Measurements from ENCODE around the gene HYDIN. TPM values are rescaled to one million over a fixed set of nuclear protein-coding genes. Genes with fewer than 3 reads are reported as not detected.
"Not testable (repeated sequence)": the region's sequence is repeated elsewhere in the genome, so short reads cannot be mapped to it uniquely, and the experiment has no call there.

HYDIN gene
- total RNA-seq, 1 experiment from 2014 or later: 0.26 TPM

DNA sequence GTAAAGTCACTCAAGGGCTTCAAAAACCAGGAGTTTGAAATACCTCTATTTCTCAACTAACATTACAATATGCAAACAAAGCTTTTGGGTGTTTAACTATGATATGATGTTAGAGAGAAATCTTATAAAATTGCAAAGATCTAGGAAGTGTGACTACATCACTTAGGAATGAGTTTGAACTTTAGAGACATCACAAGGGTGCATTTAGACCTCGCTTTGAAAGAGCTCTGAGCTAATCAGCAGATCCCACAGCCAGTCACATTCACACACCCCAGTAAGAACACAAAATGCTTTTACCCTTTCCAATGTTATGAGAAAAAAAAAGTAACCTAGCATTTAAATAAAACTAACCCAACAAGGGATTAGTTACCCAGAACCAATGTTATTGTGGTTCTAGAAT is 45.2 kb downstream of the HYDIN start:
- H3K4me3 ChIP-seq: no peak overlapping the region
- no peaks in the 10 kb centered on the region for H3K36me3 ChIP-seq
- DNase-seq: no peak
- no peaks in the 10 kb centered on the region for H3K9me3 ChIP-seq
- H3K27me3 ChIP-seq: no peaks in the 10 kb centered on the region

DNA sequence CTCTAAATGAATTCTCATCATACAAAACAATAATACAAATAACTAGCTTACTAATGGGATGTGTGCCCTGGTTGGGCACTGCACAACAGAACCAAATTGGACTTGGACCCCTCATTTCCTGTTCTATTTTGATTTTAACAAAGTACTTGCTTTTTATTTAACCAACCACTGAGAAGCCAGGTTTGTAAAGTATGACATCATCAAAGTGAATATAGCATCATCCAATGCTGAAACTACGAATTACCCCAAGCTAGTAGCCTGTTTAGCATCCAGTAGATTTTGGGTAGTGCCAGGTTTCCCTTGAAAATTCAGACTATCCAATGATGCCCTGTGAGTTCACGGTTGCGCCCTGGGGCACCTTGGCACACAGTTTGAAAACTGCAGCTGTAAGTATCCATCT is 51.0 kb downstream of the HYDIN start:
- no peaks in the 10 kb centered on the region for H3K9me3 ChIP-seq
- no peak overlapping the region for H3K4me3 ChIP-seq
- H3K36me3 ChIP-seq: no peaks in the 10 kb centered on the region
- DNase-seq: no peak
- H3K27me3 ChIP-seq: no peaks in the 10 kb centered on the region

DNA sequence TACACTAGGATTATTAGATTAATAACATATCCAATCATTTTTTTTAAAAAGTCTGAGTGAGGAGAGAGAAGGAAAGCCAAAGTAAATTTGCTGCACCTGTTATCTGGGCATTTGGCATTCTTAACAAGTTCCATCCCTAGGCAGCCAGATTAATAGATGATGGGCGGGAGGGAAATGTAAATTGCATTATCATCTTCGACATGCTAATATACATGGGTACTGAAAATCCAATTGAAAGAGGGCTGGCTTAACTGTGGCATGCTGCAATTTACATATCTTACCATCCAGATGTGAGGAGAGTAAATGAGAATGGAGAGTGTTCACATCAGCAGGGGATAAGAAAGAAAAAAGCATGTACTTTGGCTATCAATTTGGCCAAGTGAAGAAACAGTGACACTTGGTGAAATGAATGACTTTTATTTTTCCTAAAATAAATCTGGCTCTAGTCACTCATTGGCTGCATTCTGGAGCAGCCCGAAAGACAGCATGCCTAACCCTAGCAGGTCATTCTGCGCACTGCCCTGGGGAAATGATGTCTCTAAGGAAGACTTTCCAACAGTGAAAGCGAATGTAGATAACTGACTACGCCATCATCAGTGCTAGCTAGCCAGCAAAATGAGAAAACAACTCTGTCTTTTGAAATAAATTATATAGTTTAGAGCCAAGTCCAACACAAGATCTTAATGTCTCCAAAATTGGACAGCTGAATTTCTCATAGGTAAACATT is 57.9 kb downstream of the HYDIN start:
- no peaks in the 10 kb centered on the region for H3K9me3 ChIP-seq
- no peaks in the 10 kb centered on the region for H3K36me3 ChIP-seq
- no peak overlapping the region for H3K4me3 ChIP-seq
- no peak for DNase-seq
- no peaks in the 10 kb centered on the region for H3K27me3 ChIP-seq

DNA sequence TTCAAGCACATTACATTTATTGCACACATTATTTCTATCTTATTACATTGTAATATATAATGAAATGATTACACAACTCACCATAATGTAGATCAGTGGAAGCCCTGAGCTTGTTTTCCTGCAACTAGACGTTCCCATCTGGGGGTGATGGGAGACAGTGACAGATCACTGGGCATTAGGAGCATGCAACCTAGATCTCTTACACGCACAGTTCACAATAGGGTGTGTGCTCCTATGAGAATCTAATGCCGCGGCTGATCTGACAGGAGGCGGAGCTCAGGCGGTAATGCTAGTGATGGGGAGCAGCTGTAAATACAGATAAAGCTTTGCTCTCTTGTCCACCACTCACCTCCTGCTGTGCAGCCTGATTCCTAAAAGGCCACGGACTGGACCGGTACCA is 69.5 kb downstream of the HYDIN start:
- not testable (repeated sequence) for DNase-seq, H3K36me3 ChIP-seq, H3K9me3 ChIP-seq, H3K27me3 ChIP-seq, H3K4me3 ChIP-seq

DNA sequence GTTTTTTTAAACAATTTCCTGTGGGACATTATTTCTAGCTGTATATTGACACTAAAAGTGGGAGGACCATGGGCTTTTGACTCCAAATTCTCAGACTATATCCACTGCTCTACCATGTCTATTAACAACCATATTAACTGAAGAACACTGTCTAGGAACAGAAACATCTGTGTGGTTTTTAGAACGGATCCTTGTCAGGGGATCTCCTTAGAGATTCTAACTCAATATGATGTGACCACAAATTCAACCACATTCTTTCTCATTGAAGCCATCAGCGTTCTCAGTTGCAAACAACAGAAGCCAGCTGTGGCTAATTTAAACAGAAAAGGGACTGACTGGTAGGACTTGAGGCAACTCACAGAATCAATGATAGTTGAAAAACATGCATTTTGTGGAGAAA is 73.2 kb downstream of the HYDIN start:
- H3K4me3 ChIP-seq, H3K36me3 ChIP-seq, DNase-seq, H3K9me3 ChIP-seq, H3K27me3 ChIP-seq: not testable (repeated sequence)

DNA sequence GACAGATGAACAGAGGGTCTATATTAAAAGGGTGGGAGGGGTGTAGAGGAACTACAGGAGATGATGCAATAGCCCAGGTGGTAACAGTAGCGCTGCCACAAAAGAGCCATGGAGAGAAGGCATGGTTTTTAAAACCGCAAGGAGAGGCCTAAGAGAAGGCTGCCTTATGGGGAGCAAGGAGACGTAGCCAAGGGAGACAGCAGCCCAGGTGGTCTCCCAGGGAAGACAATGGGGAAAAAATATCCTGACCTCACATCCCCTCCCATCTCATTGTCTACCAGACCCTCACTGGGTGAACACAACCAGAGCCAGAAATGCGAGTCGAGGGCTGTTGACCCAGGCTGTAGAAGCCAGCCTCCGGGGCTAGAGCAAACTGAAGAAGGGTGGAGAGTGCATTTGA is 77.2 kb downstream of the HYDIN start:
- DNase-seq: not testable (repeated sequence)

DNA sequence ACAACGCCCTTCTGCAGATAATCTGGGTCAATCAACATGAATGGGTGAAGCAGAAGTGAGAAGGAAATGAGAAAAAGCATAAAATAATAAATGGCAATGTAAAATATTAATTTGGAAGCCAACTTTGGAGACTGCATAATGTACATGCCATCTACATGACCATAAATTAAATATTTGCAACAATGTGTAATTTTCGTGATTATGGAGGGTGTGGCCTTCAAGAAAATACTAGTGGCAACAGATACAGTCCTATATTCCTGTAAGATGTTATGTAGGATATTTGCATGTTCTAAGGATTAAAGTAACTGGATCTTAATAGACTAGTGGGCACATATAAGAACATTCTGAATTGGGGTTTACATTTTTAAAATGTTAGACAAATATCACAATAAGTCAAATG is 78.9 kb downstream of the HYDIN start:
- not testable (repeated sequence) for H3K4me3 ChIP-seq, H3K27me3 ChIP-seq, H3K36me3 ChIP-seq, H3K9me3 ChIP-seq, DNase-seq

More for the DNA sequence above, 77.2 kb downstream of the HYDIN start:
- H3K27me3 ChIP-seq, H3K36me3 ChIP-seq, H3K4me3 ChIP-seq, H3K9me3 ChIP-seq: not testable (repeated sequence)

DNA sequence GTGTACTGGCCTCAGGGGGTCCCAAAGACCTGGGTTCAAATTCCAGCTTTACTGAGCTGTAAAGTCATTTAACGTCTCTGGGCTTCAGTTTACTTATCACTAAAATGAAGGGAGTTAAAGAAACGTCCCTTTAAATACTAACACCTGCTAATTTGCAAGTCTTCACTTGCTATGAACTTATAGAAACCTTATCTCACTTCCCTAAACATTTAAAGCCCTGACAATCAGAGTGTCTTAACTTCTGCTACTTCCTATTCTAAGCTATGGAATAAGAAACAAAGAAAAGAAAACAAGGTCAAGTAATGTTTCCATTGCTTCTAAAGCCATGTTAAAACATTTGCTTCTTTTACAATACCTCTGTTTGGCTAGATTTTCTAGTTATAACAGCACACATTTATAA is 87.3 kb downstream of the HYDIN start:
- H3K36me3 ChIP-seq, DNase-seq, H3K27me3 ChIP-seq, H3K9me3 ChIP-seq, H3K4me3 ChIP-seq: not testable (repeated sequence)

DNA sequence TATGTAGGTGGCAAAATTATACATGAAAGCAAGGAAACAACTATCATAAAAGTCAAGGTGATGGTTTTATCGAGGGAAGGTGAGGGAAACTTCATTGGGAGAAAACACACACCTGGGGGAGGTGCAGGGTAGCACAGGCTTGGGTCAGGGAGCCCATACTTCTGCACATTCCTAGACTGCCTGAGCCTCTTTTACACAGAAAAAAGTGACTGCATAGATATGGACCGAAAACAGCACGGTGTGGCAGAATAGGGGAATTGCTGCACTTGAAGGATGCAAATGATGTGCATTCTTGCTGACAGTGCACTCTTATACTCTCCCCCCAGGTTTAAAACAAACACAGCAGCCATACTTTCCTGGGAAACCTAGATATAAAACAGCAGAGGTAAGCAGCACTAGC is 120.0 kb downstream of the HYDIN start:
- H3K9me3 ChIP-seq, DNase-seq, H3K27me3 ChIP-seq, H3K36me3 ChIP-seq, H3K4me3 ChIP-seq: not testable (repeated sequence)

DNA sequence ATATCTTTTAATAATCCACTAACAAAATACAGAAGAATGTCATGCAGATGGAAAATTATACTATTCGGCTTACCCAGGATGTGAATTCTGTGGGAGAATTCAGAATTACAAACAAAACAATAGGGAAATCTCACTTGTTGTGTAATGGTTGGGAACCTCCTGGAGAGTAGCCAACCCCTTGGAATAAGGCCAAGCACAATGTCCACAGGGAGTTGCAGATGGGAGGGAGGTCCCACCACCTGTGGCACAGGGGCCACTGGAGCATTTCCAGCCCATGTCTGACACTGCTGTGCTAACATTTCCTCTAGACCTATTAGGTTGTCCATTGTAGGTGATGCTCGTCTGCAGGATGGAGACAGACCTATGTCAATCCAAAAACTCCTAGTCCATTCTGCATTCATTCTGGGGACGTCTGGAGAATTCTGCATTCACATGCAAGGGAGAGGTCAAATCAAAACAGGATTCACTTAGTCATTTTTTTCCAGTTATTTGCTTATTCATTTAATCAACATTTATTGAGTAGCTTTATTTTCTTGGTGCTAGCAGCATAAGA is 120.8 kb downstream of the HYDIN start:
- H3K4me3 ChIP-seq, H3K9me3 ChIP-seq, H3K36me3 ChIP-seq, H3K27me3 ChIP-seq, DNase-seq: not testable (repeated sequence)

DNA sequence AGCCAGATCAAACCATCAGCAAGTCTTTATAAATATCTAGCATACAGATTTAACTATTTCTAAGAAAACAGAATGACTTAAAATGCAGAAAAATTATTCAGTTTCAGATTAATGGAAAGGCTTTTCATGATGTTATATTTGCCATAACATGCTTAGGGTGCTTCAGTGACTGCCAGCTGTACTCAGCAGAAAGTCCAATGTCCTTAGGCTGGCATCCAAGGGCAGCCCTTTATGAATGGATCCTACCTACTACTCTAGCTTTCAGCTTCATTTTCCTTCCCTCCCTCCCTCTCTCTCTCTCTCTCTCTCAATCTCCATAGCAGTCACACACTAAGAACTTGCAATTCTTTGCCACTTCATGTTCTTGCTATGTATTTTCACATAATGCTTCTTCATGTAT is 124.6 kb downstream of the HYDIN start:
- not testable (repeated sequence) for H3K4me3 ChIP-seq, H3K27me3 ChIP-seq, H3K9me3 ChIP-seq, DNase-seq, H3K36me3 ChIP-seq

DNA sequence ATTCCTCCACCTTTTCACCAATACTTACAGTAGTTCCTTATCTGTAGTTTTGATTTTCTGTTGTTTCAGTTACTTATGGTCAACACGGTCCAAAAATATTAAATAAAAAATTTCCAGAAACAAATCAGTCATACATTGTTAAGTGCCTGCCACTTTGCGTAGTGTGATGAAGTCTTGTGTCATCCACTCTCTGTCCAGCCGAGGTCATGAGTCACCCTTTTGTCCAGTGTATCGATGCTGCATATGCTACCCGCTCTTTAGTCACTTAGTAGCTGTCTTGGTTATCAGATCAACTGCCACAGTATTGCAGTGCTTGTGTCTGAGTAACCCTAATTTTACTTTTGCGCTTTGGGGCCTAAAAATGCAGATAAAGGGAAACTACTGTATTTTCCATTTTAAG is 146.9 kb downstream of the HYDIN start:
- not testable (repeated sequence) for H3K36me3 ChIP-seq, H3K4me3 ChIP-seq, H3K9me3 ChIP-seq, H3K27me3 ChIP-seq, DNase-seq

DNA sequence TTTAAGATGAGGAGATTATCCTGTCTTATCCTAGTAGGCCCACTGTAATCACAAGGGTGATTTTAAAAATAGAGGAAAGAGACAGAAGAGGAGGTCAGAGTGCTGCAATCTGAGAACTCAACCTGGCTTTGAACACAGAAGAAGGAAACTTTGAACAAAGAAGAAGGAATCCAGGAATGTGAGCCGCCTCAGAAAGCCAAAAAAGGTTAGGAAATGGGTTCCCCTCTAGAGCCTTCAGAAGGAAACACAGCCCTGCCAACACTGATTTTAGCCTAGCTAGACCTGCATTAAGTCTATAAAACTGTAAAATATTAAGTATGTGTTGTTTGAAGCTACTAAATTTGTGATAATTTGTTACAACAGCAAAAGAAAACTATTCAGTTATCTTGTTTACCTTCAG is 149.7 kb downstream of the HYDIN start:
- H3K4me3 ChIP-seq, DNase-seq, H3K27me3 ChIP-seq, H3K36me3 ChIP-seq, H3K9me3 ChIP-seq: not testable (repeated sequence)

DNA sequence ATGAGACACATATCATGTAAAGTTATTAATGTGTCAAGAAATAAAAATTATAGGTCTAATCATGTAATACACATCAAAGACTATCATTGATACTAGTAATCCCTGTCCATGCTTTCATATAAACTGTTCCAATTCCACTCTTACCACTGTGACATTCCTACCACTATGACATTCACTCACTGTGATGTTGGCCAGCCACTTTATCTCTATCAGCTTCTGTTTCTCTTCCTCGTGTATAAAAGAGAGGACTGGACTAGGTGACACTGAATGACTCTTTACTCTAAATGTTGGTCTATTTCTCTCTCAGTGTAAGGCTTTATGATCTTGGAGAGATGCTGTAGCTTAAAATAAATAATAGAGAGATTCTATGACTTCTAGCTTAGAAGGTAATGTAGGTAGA is 150.3 kb downstream of the HYDIN start:
- H3K4me3 ChIP-seq, H3K27me3 ChIP-seq, DNase-seq, H3K36me3 ChIP-seq, H3K9me3 ChIP-seq: not testable (repeated sequence)

DNA sequence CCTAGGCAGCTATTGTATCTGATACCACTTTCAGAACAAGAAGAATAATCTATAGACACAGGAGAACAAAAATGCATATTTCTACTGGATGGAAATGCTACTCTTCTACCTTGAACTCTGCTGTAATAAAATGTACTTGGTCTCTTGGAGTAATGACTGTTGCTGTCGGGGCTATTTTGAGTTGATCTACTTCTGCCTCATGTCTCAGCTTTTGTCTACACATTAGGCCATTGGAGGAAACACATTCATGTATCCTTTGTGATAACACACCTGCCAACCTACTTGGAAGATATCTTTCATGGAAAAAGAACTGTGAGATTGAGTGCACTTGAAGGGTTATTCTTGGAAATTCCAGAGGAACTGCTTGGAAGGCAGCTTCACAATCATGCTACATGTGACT is 159.9 kb downstream of the HYDIN start:
- H3K4me3 ChIP-seq, H3K27me3 ChIP-seq, H3K36me3 ChIP-seq, H3K9me3 ChIP-seq, DNase-seq: not testable (repeated sequence)

DNA sequence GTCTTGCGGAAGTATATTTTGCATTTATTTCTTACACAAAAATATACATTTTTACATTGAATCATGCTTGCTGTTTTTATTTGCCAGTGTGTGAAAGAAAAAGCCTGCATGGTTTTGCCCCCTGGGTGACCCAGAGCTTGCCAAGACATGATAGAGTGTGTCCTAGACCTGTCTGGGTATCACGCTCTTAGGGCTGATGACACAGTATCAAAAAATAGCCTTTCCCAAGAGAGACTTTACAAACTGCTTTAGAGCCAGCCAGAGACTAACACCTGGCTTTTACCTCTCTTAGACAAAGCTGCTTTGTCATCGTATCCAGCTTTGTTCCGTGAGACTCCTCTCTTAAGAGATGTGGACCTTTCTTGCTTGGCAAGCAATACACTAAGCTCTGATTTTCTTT is 160.7 kb downstream of the HYDIN start:
- not testable (repeated sequence) for H3K4me3 ChIP-seq, H3K36me3 ChIP-seq, DNase-seq, H3K9me3 ChIP-seq, H3K27me3 ChIP-seq

DNA sequence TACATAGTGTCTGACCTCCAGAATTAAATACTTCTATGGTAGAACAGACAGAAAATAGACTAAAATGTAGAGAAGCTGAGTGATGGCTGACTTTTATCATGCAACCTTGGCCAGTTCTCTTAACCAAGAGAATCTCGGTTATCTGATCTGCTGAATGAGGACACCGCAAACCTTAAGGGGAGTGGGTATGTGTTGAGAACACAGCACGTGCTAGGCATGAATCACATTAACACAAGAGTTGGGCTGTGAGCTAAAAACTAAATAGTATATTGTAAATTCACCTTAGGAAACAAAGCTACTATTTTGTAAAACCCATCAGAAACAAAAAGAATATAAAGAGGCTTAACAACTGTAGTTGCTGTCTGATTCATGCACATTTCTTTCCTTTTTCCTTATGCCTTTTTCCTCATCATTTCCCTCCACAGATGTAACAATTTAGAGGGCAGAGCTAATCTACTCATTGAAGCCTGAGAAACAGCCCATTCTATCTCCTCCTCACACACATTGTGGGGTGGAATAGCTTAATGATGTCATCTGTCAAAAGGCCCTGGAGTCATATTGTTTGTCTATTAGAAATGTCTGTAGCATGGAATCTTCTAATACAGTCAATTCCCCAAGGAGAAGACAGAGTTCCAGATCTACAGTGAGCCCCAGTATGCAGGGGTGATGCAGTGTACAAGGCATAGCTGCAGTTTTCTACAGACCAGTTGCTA is 176.5 kb downstream of the HYDIN start:
- not testable (repeated sequence) for DNase-seq, H3K4me3 ChIP-seq, H3K9me3 ChIP-seq, H3K36me3 ChIP-seq, H3K27me3 ChIP-seq

DNA sequence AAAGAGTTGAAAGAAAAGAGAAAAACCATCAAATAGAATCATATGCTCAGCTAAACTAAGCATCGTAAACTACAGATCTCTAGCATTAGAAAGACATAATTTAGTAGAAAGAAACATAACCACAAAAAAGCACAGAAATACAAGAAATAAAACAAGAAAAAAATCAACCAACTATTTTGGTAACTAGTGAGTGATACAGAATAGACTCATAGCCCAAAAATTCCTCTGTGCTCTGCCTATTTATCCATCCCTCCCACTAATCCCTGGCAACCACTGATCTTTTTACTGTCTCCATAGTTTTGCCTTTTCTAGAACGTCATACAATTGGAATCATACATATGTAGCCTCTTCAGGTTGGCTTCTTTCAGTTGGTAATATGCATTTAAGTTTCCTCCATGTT is 180.2 kb downstream of the HYDIN start:
- H3K4me3 ChIP-seq, H3K9me3 ChIP-seq, DNase-seq, H3K36me3 ChIP-seq, H3K27me3 ChIP-seq: not testable (repeated sequence)

Data from MG63 (cell line).